Measurements from ENCODE around the gene PRM1. TPM values are rescaled to one million over a fixed set of nuclear protein-coding genes. Genes with fewer than 3 reads are reported as not detected.

Gene PRM1
- total and polyA plus RNA-seq, 2 of the 8 experiments (the other 6 are each of a cell fraction or from before 2014, with no cell fraction given), result 0.54 to 0.82 TPM

DNA sequence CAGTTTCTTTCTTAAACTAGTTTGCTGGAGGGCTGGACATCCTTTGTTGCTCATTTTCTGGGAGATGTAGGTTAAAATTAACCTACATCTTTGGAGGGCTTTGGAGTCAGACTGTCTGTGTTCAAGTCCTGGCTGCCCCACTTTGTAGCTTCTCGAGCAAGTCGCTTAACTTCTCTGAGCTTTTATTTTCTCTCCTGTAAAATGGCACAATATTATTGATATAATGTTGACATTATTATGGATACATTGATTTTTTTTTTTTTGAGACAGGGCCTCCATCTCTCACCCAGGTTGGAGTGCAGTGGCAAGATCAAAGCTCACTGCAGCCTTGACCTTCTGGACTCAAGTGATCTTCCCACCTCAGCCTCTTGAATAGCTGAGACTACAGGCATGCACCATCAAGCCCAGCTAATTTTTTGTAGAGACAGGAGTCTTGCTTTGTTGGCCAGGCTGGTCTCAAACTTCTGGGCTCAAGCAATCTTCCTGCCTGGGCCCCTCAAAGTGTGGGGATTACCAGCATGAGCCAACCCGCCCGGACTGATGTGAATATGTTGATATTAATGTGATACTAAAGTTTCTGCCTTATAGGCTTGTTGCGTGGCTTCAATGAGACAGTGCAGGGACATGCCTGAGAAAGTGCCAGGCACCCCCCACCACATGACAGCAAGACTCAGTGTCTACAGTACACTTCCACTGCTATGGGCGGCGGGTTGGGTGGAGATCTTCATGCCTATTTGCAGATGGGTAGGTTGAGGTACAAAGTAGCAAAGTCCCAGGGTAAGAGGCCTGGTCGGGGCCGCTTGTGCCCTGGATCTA lies 32.6 kb upstream of the PRM1 start:
- H3K36me3 ChIP-seq (ENCODE audit: control insufficient read depth in 2 of 4, insufficient read depth in 4 of 4, low read length in 3 of 4), result no peaks in the 10 kb centered on the region
- H3K27ac ChIP-seq (ENCODE audit: low read depth, low read length), result peak overlapping the region; percentile 61; the same call in 1 of the 2 replicates
- H2BK120ac ChIP-seq (replicated peaks; ENCODE audit: low read depth, low read length), result peak overlapping the region; percentile 79
- 84% methylated on average over 9 of the region's 9 CpGs; no CpG with 5 or more reads in 1 of the 2 experiments for WGBS, 2 experiments (ENCODE audit: extremely low coverage in 1 of 2, insufficient coverage in 1 of 2, insufficient read length in 1 of 2, insufficient replicate concordance in 2 of 2, low coverage in 1 of 2, low lambda C conversion rate in 2 of 2, missing lambda C conversion rate in 1 of 2)
- CTCF ChIA-PET (ENCODE audit: partially characterized antibody), result interaction anchor here (0.7 to 3.2 kb wide), 9 partner anchors 9 to 101 kb away, joined by 3 to 12 read pairs (median 3); partner anchors contain the start of genes PRM3 and SOCS1
- H3K9me3 ChIP-seq (ENCODE audit: insufficient read depth in 2 of 2, low read depth in 1 of 2, low read length in 1 of 2), result no peaks in the 10 kb centered on the region
- peak overlapping the region; percentile 91 for H3K18ac ChIP-seq (ENCODE audit: extremely low read depth, low read length)
- no peaks in the 10 kb centered on the region for H3K27me3 ChIP-seq (replicated peaks in 1 of 4; ENCODE audit: control insufficient read depth in 3 of 4, extremely low read depth in 1 of 4, insufficient read depth in 3 of 4, low read length in 3 of 4)
- no peak overlapping the region for H3K14ac ChIP-seq (ENCODE audit: insufficient read length)
- H2BK15ac ChIP-seq (ENCODE audit: low read length), result no peak overlapping the region
- no peak overlapping the region for H3K4me3 ChIP-seq (ENCODE audit: extremely low read depth in 1 of 4, insufficient read depth in 2 of 4, low read depth in 3 of 4, low read length in 4 of 4)
- H4K91ac ChIP-seq (replicated peaks; ENCODE audit: insufficient read length, low read length), result peak overlapping the region; percentile 100
- peak overlapping the region; percentile 100 for H2BK20ac ChIP-seq (ENCODE audit: low read length)
- H4K20me1 ChIP-seq (replicated peaks in 1 of 2; ENCODE audit: control insufficient read depth in 1 of 2, insufficient read depth in 2 of 2, low read length in 2 of 2), result no peaks in the 10 kb centered on the region
- peak overlapping the region; percentile 100 for H3K4ac ChIP-seq (replicated peaks; ENCODE audit: insufficient read length, low read depth, low read length)
- POLR2A ChIA-PET (ENCODE audit: partially characterized antibody), result interaction anchor here (0.6 to 5.1 kb wide), 11 partner anchors 9 to 369 kb away, joined by 3 to 29 read pairs (median 4); partner anchors contain the start of genes PRM1 and SOCS1
- H2AK5ac ChIP-seq (ENCODE audit: low read depth, low read length), result peak overlapping the region; percentile 97
- TF ChIP-seq CHD2 (IDR thresholded peaks at IDR 0.05; ENCODE audit: low read length) (no peak), ASH2L (IDR thresholded peaks at IDR 0.05; ENCODE audit: low read length) (no peak), RBBP5 (IDR thresholded peaks at IDR 0.05; ENCODE audit: borderline replicate concordance, low read depth, low read length) (no peak), NRF1 (IDR thresholded peaks at IDR 0.05; ENCODE audit: low read depth, low read length) (no peak), POU5F1 (IDR thresholded peaks at IDR 0.05; ENCODE audit: low read depth, low read length) (no peak), RFX5 (IDR thresholded peaks at IDR 0.05; ENCODE audit: borderline replicate concordance, low read depth, low read length) (no peak), CHD1 (IDR thresholded peaks at IDR 0.05; ENCODE audit: low read depth, low read length) (no peak), RNF2 (IDR thresholded peaks at IDR 0.05; ENCODE audit: borderline replicate concordance, low read depth, low read length, missing control alignments, poor library complexity, severe bottlenecking) (no peak)
- TF ChIP-seq, protein P1, sequence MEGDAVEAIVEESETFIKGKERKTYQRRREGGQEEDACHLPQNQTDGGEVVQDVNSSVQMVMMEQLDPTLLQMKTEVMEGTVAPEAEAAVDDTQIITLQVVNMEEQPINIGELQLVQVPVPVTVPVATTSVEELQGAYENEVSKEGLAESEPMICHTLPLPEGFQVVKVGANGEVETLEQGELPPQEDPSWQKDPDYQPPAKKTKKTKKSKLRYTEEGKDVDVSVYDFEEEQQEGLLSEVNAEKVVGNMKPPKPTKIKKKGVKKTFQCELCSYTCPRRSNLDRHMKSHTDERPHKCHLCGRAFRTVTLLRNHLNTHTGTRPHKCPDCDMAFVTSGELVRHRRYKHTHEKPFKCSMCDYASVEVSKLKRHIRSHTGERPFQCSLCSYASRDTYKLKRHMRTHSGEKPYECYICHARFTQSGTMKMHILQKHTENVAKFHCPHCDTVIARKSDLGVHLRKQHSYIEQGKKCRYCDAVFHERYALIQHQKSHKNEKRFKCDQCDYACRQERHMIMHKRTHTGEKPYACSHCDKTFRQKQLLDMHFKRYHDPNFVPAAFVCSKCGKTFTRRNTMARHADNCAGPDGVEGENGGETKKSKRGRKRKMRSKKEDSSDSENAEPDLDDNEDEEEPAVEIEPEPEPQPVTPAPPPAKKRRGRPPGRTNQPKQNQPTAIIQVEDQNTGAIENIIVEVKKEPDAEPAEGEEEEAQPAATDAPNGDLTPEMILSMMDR (IDR thresholded peaks at IDR 0.05; ENCODE audit: control extremely low read depth in 1 of 3, insufficient read depth in 1 of 3, low read depth in 1 of 3, low read length in 3 of 3), result no peak
- FAIRE-seq (no peak), DNase-seq (ENCODE audit: low read depth in 1 of 2, low spot score in 2 of 2) (no peak)
- H3K79me1 ChIP-seq (ENCODE audit: low read depth, low read length), result no peaks in the 10 kb centered on the region
- peak overlapping the region; percentile 100 for H2BK5ac ChIP-seq (ENCODE audit: low read depth, low read length)
- H3K23me2 ChIP-seq (ENCODE audit: low read depth, low read length), result peaks cover 3% of the 10 kb centered on the region; the same call in 1 of the 2 replicates
- no peak overlapping the region for H3K9ac ChIP-seq (replicated peaks in 1 of 4; ENCODE audit: extremely low read depth in 1 of 4, low read depth in 3 of 4, low read length in 3 of 4)
- H3K23ac ChIP-seq (ENCODE audit: insufficient read length), result no peak overlapping the region
- H3K4me2 ChIP-seq (ENCODE audit: insufficient read depth in 1 of 2, low read depth in 2 of 2, low read length in 2 of 2), result peak overlapping the region; percentile 48 to 54; a peak in 2 of 4 replicates
- H4K8ac ChIP-seq (ENCODE audit: extremely low read depth, insufficient read depth, low read length), result no peak overlapping the region
- H2BK12ac ChIP-seq (ENCODE audit: low read depth, low read length), result peak overlapping the region; percentile 100
- H3K56ac ChIP-seq (replicated peaks; ENCODE audit: insufficient read length, low read depth, low read length), result no peak overlapping the region
- no peak overlapping the region for H2AFZ ChIP-seq (ENCODE audit: low read length)
- H3K4me1 ChIP-seq (replicated peaks in 1 of 4; ENCODE audit: control insufficient read depth in 3 of 4, insufficient read depth in 4 of 4, low read length in 3 of 4), result peaks cover 22 to 39% (median 25%) of the 10 kb centered on the region in 4 experiments
- H3K79me2 ChIP-seq (ENCODE audit: control insufficient read depth in 1 of 2, insufficient read depth in 2 of 2, low read length in 2 of 2), result no peaks in the 10 kb centered on the region
- no peak overlapping the region for H4K5ac ChIP-seq (ENCODE audit: insufficient read length, low read depth, low read length)

Data from H1 (cell line).